CD14-positive monocyte (primary cell): ENCODE data around the gene ADAMTS17. TPM values are rescaled to one million over a fixed set of nuclear protein-coding genes. Genes with fewer than 3 reads are reported as not detected.

ENCODE experiments used
- DNase-seq, 3 donors: peaks; one replicate each; pipeline ENCODE4 v3.0.0-alpha.2; 2011 to 2022
- H2AFZ ChIP-seq: 2 replicates; pipeline ENCODE4 v1.6.0; 2012; ENCODE audit warnings: mild to moderate bottlenecking, low read depth, low read length, inconsistent platforms; ENCODE audit not compliant: insufficient read depth, poor library complexity, severe bottlenecking
- H3K27ac ChIP-seq, 2 donors: 1 replicate in 1 of 2; 2 replicates in 1 of 2; pipeline ENCODE4 v1.5.1; 2012 to 2013; ENCODE audit warnings: low read length in 2 of 2, control low read depth in 1 of 2, inconsistent platforms in 1 of 2, low read depth in 1 of 2, mild to moderate bottlenecking in 1 of 2
- H3K27me3 ChIP-seq, 2 donors: one replicate each; pipeline versions ENCODE4 v1.6.0 to v1.6.1; 2011 to 2013; ENCODE audit warnings: low read length in 2 of 2; ENCODE audit not compliant: control insufficient read depth in 2 of 2, insufficient read depth in 2 of 2
- H3K36me3 ChIP-seq, 2 donors: replicated peaks in 1 of 2; 1 replicate in 1 of 2; 2 replicates in 1 of 2; pipeline versions ENCODE4 v1.5.1 to v1.6.1; 2012 to 2013; ENCODE audit warnings: low read length in 2 of 2, control low read depth in 1 of 2, inconsistent platforms in 1 of 2, mild to moderate bottlenecking in 1 of 2; ENCODE audit not compliant: insufficient read depth in 2 of 2, control insufficient read depth in 1 of 2
- H3K4me1 ChIP-seq, 2 donors: 1 replicate in 1 of 2; 2 replicates in 1 of 2; pipeline versions ENCODE4 v1.5.1 to v1.6.1; 2012 to 2013; ENCODE audit warnings: low read length in 2 of 2, control low read depth in 1 of 2, inconsistent platforms in 1 of 2, mild to moderate bottlenecking in 1 of 2, moderate library complexity in 1 of 2; ENCODE audit not compliant: insufficient read depth in 2 of 2, control insufficient read depth in 1 of 2
- H3K4me2 ChIP-seq: replicated peaks from 2 replicates; pipeline ENCODE3; 2012; ENCODE audit warnings: low read length, moderate library complexity, mild to moderate bottlenecking; ENCODE audit not compliant: poor library complexity, severe bottlenecking; ENCODE audit errors: extremely low read depth
- H3K4me3 ChIP-seq, 3 experiments: fragments of 200-600 bp in 1 of 3; sonication (generic) in 1 of 3; replicated peaks in 1 of 3; 1 replicate in 2 of 3; 2 replicates in 1 of 3; pipeline ENCODE4 v1.5.1; 2011 to 2013; ENCODE audit warnings: low read length in 3 of 3, mild to moderate bottlenecking in 3 of 3, control low read depth in 2 of 3, low read depth in 2 of 3, inconsistent platforms in 1 of 3, moderate library complexity in 1 of 3
- H3K79me2 ChIP-seq: 2 replicates; pipeline ENCODE4 v1.6.0; 2012; ENCODE audit warnings: mild to moderate bottlenecking, control low read depth, inconsistent platforms, low read length, moderate library complexity; ENCODE audit not compliant: insufficient read depth
- H3K9ac ChIP-seq: 2 replicates; pipeline ENCODE4 v1.6.0; 2017; ENCODE audit warnings: low read length, mild to moderate bottlenecking; ENCODE audit not compliant: insufficient read depth, poor library complexity, severe bottlenecking
- H3K9me3 ChIP-seq, 2 donors: replicated peaks in 1 of 2; 1 replicate in 1 of 2; 2 replicates in 1 of 2; pipeline versions ENCODE4 v1.5.1 to v1.6.1; 2012 to 2013; ENCODE audit warnings: low read length in 2 of 2, control low read depth in 1 of 2; ENCODE audit not compliant: control insufficient read depth in 1 of 2, insufficient read depth in 1 of 2
- H4K20me1 ChIP-seq: 2 replicates; pipeline ENCODE4 v1.6.0; 2012; ENCODE audit warnings: mild to moderate bottlenecking, low read length, control low read depth, moderate library complexity; ENCODE audit not compliant: insufficient read depth
- H3K27ac Mint-ChIP-seq, 7 donors: one replicate each; pipeline ENCODE4 v1.8.0; 2020; ENCODE audit warnings: mild to moderate bottlenecking in 7 of 7, mixed read lengths in 7 of 7, moderate library complexity in 6 of 7, inconsistent platforms in 2 of 7
- H3K27me3 Mint-ChIP-seq, 3 donors: one replicate each; pipeline ENCODE4 v1.8.0; 2021 to 2022; ENCODE audit warnings: low read depth in 3 of 3, mild to moderate bottlenecking in 3 of 3, mixed read lengths in 3 of 3, moderate library complexity in 3 of 3, inconsistent platforms in 1 of 3
- H3K36me3 Mint-ChIP-seq, 2 donors: one replicate each; pipeline ENCODE4 v1.8.0; 2020; ENCODE audit warnings: mixed read lengths in 2 of 2, inconsistent platforms in 1 of 2, mild to moderate bottlenecking in 1 of 2
- H3K4me1 Mint-ChIP-seq: one replicate; pipeline ENCODE4 v1.8.0; 2020; ENCODE audit warnings: mild to moderate bottlenecking, mixed read lengths
- H3K4me3 Mint-ChIP-seq, 2 donors: one replicate each; pipeline ENCODE4 v1.8.0; 2020; ENCODE audit warnings: mild to moderate bottlenecking in 2 of 2, mixed read lengths in 2 of 2, moderate library complexity in 1 of 2
- H3K9me3 Mint-ChIP-seq, 7 donors: one replicate each; pipeline ENCODE4 v1.8.0; 2020 to 2022; ENCODE audit warnings: mixed read lengths in 7 of 7, mild to moderate bottlenecking in 6 of 7, moderate library complexity in 6 of 7, inconsistent platforms in 2 of 7
- WGBS: methylation state at CpG from one replicate; pipeline ENCODE4 v1.1.5; 2013; ENCODE audit warnings: missing lambda C conversion rate; ENCODE audit not compliant: insufficient coverage; 5-methylcytosine and 5-hydroxymethylcytosine counted together
- intact Hi-C, 2 donors: fragments of 100-400 bp; cut with micrococcal nuclease; formaldehyde crosslinking; loops; one replicate each; pipeline versions ENCODE4 v1.15.0 to v1.15.1; 2023
- polyA plus RNA-seq, 3 donors: library from polyadenylated mRNA; depleted of rRNA in 1 of 3; unstranded in 2 of 3; stranded (reverse) in 1 of 3; fragments of 300-500 nt in 2 of 3; fragments of >200 nt in 1 of 3; fragmentation: Illumina TruSeq in 2 of 3; gene quantifications; 1 replicate in 2 of 3; 2 replicates in 1 of 3; pipeline ENCODE4 v1.2.3, GENCODE V29; 2012 to 2021
- TF ChIP-seq, protein P1 (sequence below): fragments of 200-600 bp; IDR thresholded peaks from one replicate; pipeline ENCODE4 v1.8.0; 2022; ENCODE audit warnings: antibody characterized with exemption, mild to moderate bottlenecking

ADAMTS17 gene
- polyA plus RNA-seq, 3 donors: 0.03 to 0.25 TPM; not detected in 1

- Histone ChIP-seq H3K9ac (no peak overlapping the region), H3K36me3 (no peaks in the 10 kb centered on the region), H3K4me2 (no peak overlapping the region), H3K27me3 (no peaks in the 10 kb centered on the region), H3K4me1 (no peaks in the 10 kb centered on the region), H3K27ac (no peak overlapping the region), H3K9me3 (peaks cover 0 to 3% of the 10 kb centered on the region in 2 donors), H4K20me1 (no peaks in the 10 kb centered on the region), H3K4me3 (no peak overlapping the region), H3K79me2 (no peaks in the 10 kb centered on the region), H2AFZ (no peak overlapping the region)
- TF ChIP-seq, protein P1, sequence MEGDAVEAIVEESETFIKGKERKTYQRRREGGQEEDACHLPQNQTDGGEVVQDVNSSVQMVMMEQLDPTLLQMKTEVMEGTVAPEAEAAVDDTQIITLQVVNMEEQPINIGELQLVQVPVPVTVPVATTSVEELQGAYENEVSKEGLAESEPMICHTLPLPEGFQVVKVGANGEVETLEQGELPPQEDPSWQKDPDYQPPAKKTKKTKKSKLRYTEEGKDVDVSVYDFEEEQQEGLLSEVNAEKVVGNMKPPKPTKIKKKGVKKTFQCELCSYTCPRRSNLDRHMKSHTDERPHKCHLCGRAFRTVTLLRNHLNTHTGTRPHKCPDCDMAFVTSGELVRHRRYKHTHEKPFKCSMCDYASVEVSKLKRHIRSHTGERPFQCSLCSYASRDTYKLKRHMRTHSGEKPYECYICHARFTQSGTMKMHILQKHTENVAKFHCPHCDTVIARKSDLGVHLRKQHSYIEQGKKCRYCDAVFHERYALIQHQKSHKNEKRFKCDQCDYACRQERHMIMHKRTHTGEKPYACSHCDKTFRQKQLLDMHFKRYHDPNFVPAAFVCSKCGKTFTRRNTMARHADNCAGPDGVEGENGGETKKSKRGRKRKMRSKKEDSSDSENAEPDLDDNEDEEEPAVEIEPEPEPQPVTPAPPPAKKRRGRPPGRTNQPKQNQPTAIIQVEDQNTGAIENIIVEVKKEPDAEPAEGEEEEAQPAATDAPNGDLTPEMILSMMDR: no peak
- no peaks in the 10 kb centered on the region for H3K36me3 Mint-ChIP-seq
- H3K27me3 Mint-ChIP-seq: peaks cover 0 to 5% (median 3%) of the 10 kb centered on the region in 3 donors
- no peak for DNase-seq
- no peaks in the 10 kb centered on the region for H3K4me1 Mint-ChIP-seq
- no peak overlapping the region for H3K27ac Mint-ChIP-seq
- peaks cover 4 to 16% (median 11%) of the 10 kb centered on the region in 7 donors for H3K9me3 Mint-ChIP-seq
- 95% methylated on average over 6 of the region's 8 CpGs for WGBS
- intact Hi-C loops: no loop called here
- no peak overlapping the region for H3K4me3 Mint-ChIP-seq
Observed at GRCh38 chr15:100187677-100188076, 154.1 kb downstream of the ADAMTS17 start.

DNA sequence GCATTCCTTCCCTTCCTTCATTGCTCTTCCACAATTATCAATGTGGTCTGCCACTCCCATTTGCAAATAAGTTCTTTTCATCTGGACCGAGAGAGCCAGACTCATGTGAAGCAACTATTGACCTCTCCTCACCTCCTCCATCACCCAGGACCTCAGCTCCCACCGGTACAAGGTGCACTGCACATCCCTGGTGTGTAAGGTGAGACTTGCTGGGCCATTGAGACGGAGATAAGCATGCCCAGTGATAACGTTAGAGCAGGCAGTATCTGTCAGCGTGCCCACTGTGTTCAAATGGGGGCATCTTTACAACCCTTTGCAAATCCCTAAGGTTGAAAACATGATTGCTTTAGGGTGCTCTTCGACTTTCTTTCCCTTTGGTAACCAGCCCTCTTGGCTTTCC lies 154.8 kb downstream of the ADAMTS17 start:
- H3K27me3 ChIP-seq: no peaks in the 10 kb centered on the region
- no peak overlapping the region for H3K4me3 ChIP-seq
- Mint-ChIP-seq H3K4me1 (no peaks in the 10 kb centered on the region), H3K27ac (no peak overlapping the region), H3K27me3 (peaks cover 0 to 5% (median 2%) of the 10 kb centered on the region in 3 donors), H3K9me3 (peaks cover 4 to 23% (median 12%) of the 10 kb centered on the region in 7 donors), H3K36me3 (no peaks in the 10 kb centered on the region), H3K4me3 (no peak overlapping the region)
- no peaks in the 10 kb centered on the region for H3K36me3 ChIP-seq
- H2AFZ ChIP-seq: no peak overlapping the region
- 82% methylated on average over 4 of the region's 6 CpGs for WGBS
- no peaks in the 10 kb centered on the region for H3K4me1 ChIP-seq
- no peaks in the 10 kb centered on the region for H4K20me1 ChIP-seq
- H3K79me2 ChIP-seq: no peaks in the 10 kb centered on the region
- intact Hi-C loops: no loop called here
- no peak overlapping the region for H3K4me2 ChIP-seq
- TF ChIP-seq, protein P1: no peak
- no peak for DNase-seq
- H3K9me3 ChIP-seq: peaks cover 0 to 3% of the 10 kb centered on the region in 2 donors
- H3K9ac ChIP-seq: no peak overlapping the region
- H3K27ac ChIP-seq: no peak overlapping the region
